ENCODE data around the gene ROR1.

The ROR1 gene

GRCh38 chr1:63746129-63746864 lies 27.5 kb upstream of the ROR1 start (continued):
- peak; percentile 93 for TF ChIP-seq HIC1 (tag by site-specific recombination; IDR thresholded peaks at IDR 0.05)
- no peak for TF ChIP-seq ZNF311 (tag by site-specific recombination; IDR thresholded peaks at IDR 0.05; ENCODE audit: borderline replicate concordance)
- TF ChIP-seq ZNF174 (tag by site-specific recombination; IDR thresholded peaks at IDR 0.05) = no peak
- TF ChIP-seq HOXA7 (CRISPR knock-in tag; IDR thresholded peaks at IDR 0.05; ENCODE audit: borderline replicate concordance) = no peak
- TF ChIP-seq KLF1 (tag by site-specific recombination; IDR thresholded peaks at IDR 0.05) = no peak
- TF ChIP-seq ZNF324 (tag by site-specific recombination; IDR thresholded peaks at IDR 0.05) = 0 out of 2 replicates have a peak, but pooled peaks have one; percentile 19
- no peak for TF ChIP-seq ZNF302 (tag by site-specific recombination; IDR thresholded peaks at IDR 0.05; ENCODE audit: low read depth)
- TF ChIP-seq SCRT2 (tag by site-specific recombination; IDR thresholded peaks at IDR 0.05) = no peak
- no peak for TF ChIP-seq ZNF248 (tag by site-specific recombination; IDR thresholded peaks at IDR 0.05)
- no peak for TF ChIP-seq HOXD13 (CRISPR knock-in tag; IDR thresholded peaks at IDR 0.05; ENCODE audit: borderline replicate concordance)
- peak; percentile 61 for TF ChIP-seq ZNF561 (tag by site-specific recombination; IDR thresholded peaks at IDR 0.05; ENCODE audit: borderline replicate concordance)
- TF ChIP-seq PBX3 (CRISPR knock-in tag; IDR thresholded peaks at IDR 0.05) = no peak
- no peak for TF ChIP-seq ZNF585B (tag by site-specific recombination; IDR thresholded peaks at IDR 0.05)
- no peak for TF ChIP-seq AEBP2 (tag by site-specific recombination; IDR thresholded peaks at IDR 0.05; ENCODE audit: borderline replicate concordance)
- TF ChIP-seq ZNF488 (tag by site-specific recombination; IDR thresholded peaks at IDR 0.05) = no peak
- 0 out of 2 replicates have a peak, but pooled peaks have one; percentile 11 for TF ChIP-seq KLF9 (tag by site-specific recombination; IDR thresholded peaks at IDR 0.05; ENCODE audit: low read depth)
- no peak for TF ChIP-seq ZNF416 (tag by site-specific recombination; IDR thresholded peaks at IDR 0.05)
- no peak for TF ChIP-seq ZNF785 (tag by site-specific recombination; IDR thresholded peaks at IDR 0.05)
- TF ChIP-seq MEIS1 (CRISPR knock-in tag; IDR thresholded peaks at IDR 0.05; ENCODE audit: borderline replicate concordance) = no peak
- TF ChIP-seq ZNF513 (tag by site-specific recombination; IDR thresholded peaks at IDR 0.05) = no peak
- peak; percentile 23; the same call in 1 of the 2 replicates for TF ChIP-seq GLIS2 (tag by site-specific recombination; IDR thresholded peaks at IDR 0.05)
- TF ChIP-seq ZNF148 (tag by site-specific recombination; IDR thresholded peaks at IDR 0.05; ENCODE audit: borderline replicate concordance) = no peak
- TF ChIP-seq ZNF560 (tag by site-specific recombination; IDR thresholded peaks at IDR 0.05; ENCODE audit: borderline replicate concordance) = no peak
- peak; percentile 94 for TF ChIP-seq ZNF24 (tag by site-specific recombination; IDR thresholded peaks at IDR 0.05)
- TF ChIP-seq ZBTB7A (tag by site-specific recombination; IDR thresholded peaks at IDR 0.05; ENCODE audit: low read depth) = no peak
- TF ChIP-seq ZNF280D (tag by site-specific recombination; IDR thresholded peaks at IDR 0.05) = no peak
- no peak for TF ChIP-seq ZNF221 (tag by site-specific recombination; IDR thresholded peaks at IDR 0.05; ENCODE audit: borderline replicate concordance)

All from HEK293 (cell line).